H7 (cell line): ENCODE data around the gene SLC22A23. TPM values are rescaled to one million over a fixed set of nuclear protein-coding genes. Genes with fewer than 3 reads are reported as not detected.
A peak's percentile ranks its signal among the peaks of the same experiment; 100 is the strongest.

Experiments
- DNase-seq: peaks from one replicate; pipeline ENCODE4 v3.0.0; 2012
- H3K27me3 ChIP-seq: 2 replicates; pipeline ENCODE4 v1.6.0; 2011; ENCODE audit warnings: mild to moderate bottlenecking, low read length; ENCODE audit not compliant: control insufficient read depth, insufficient read depth
- H3K36me3 ChIP-seq: replicated peaks from 2 replicates; pipeline ENCODE4 v1.5.1; 2011; ENCODE audit warnings: low read length; ENCODE audit not compliant: control insufficient read depth, insufficient read depth
- H3K4me3 ChIP-seq: 2 replicates; pipeline ENCODE4 v1.5.1; 2011; ENCODE audit warnings: low read depth, mild to moderate bottlenecking, control low read depth, low read length, moderate library complexity; ENCODE audit not compliant: insufficient read depth
- total RNA-seq: library from RNA; depleted of rRNA; stranded (reverse); fragments of >200 nt; shearing (Covaris generic); gene quantifications from 2 replicates; pipeline ENCODE4 v1.2.3, GENCODE V29; 2014

SLC22A23 gene
- total RNA-seq, 1 experiment from 2014 or later = 14.6 TPM

- no peak overlapping the region for H3K4me3 ChIP-seq
Observed at GRCh38 chr6:3444276-3445088, 12.4 kb downstream of the SLC22A23 start.

GRCh38 chr6:3443221-3443515 is 13.7 kb downstream of the SLC22A23 start:
- DNase-seq = no peak
- Histone ChIP-seq H3K27me3 (no peaks in the 10 kb centered on the region), H3K36me3 (no peaks in the 10 kb centered on the region), H3K4me3 (no peak overlapping the region)

More at GRCh38 chr6:3444276-3445088, 12.4 kb downstream of the SLC22A23 start:
- Histone ChIP-seq H3K36me3 (no peaks in the 10 kb centered on the region), H3K27me3 (no peaks in the 10 kb centered on the region)
- peak; percentile 52 for DNase-seq

GRCh38 chr6:3442431-3443220 is 14.2 kb downstream of the SLC22A23 start:
- DNase-seq = no peak
- H3K36me3 ChIP-seq = no peaks in the 10 kb centered on the region
- H3K4me3 ChIP-seq = no peak overlapping the region
- H3K27me3 ChIP-seq = no peaks in the 10 kb centered on the region

GRCh38 chr6:3440911-3441310 is 15.9 kb downstream of the SLC22A23 start:
- Histone ChIP-seq H3K36me3 (no peaks in the 10 kb centered on the region), H3K4me3 (no peak overlapping the region), H3K27me3 (no peaks in the 10 kb centered on the region)
- DNase-seq = no peak

GRCh38 chr6:3439961-3440360 is 16.9 kb downstream of the SLC22A23 start:
- DNase-seq = no peak
- H3K36me3 ChIP-seq = no peaks in the 10 kb centered on the region
- no peak overlapping the region for H3K4me3 ChIP-seq
- no peaks in the 10 kb centered on the region for H3K27me3 ChIP-seq

GRCh38 chr6:3438190-3439167 is 18.4 kb downstream of the SLC22A23 start:
- Histone ChIP-seq H3K27me3 (no peaks in the 10 kb centered on the region), H3K4me3 (no peak overlapping the region), H3K36me3 (no peaks in the 10 kb centered on the region)
- DNase-seq = no peak

GRCh38 chr6:3433005-3433404 is 23.8 kb downstream of the SLC22A23 start:
- DNase-seq = no peak
- no peaks in the 10 kb centered on the region for H3K27me3 ChIP-seq
- no peaks in the 10 kb centered on the region for H3K36me3 ChIP-seq
- no peak overlapping the region for H3K4me3 ChIP-seq

- Histone ChIP-seq H3K36me3 (no peaks in the 10 kb centered on the region), H3K4me3 (no peak overlapping the region), H3K27me3 (no peaks in the 10 kb centered on the region)
- DNase-seq = no peak
Observed at GRCh38 chr6:3432416-3432815, 24.4 kb downstream of the SLC22A23 start.

- Histone ChIP-seq H3K4me3 (no peak overlapping the region), H3K27me3 (no peaks in the 10 kb centered on the region), H3K36me3 (no peaks in the 10 kb centered on the region)
- DNase-seq = no peak
Observed at GRCh38 chr6:3431994-3432393, 24.9 kb downstream of the SLC22A23 start.

GRCh38 chr6:3429211-3429610 is 27.6 kb downstream of the SLC22A23 start:
- no peak for DNase-seq
- H3K27me3 ChIP-seq = no peaks in the 10 kb centered on the region
- no peak overlapping the region for H3K4me3 ChIP-seq
- H3K36me3 ChIP-seq = no peaks in the 10 kb centered on the region

GRCh38 chr6:3428700-3429099 is 28.1 kb downstream of the SLC22A23 start:
- no peak for DNase-seq
- H3K4me3 ChIP-seq = no peak overlapping the region
- no peaks in the 10 kb centered on the region for H3K27me3 ChIP-seq
- no peaks in the 10 kb centered on the region for H3K36me3 ChIP-seq

GRCh38 chr6:3428247-3428646 is 28.6 kb downstream of the SLC22A23 start:
- Histone ChIP-seq H3K36me3 (no peaks in the 10 kb centered on the region), H3K4me3 (no peak overlapping the region), H3K27me3 (no peaks in the 10 kb centered on the region)
- no peak for DNase-seq

GRCh38 chr6:3427687-3428085 is 29.2 kb downstream of the SLC22A23 start:
- Histone ChIP-seq H3K4me3 (no peak overlapping the region), H3K36me3 (no peaks in the 10 kb centered on the region), H3K27me3 (no peaks in the 10 kb centered on the region)
- no peak for DNase-seq

GRCh38 chr6:3426927-3427686 is 29.7 kb downstream of the SLC22A23 start:
- H3K27me3 ChIP-seq = no peaks in the 10 kb centered on the region
- no peak overlapping the region for H3K4me3 ChIP-seq
- H3K36me3 ChIP-seq = no peaks in the 10 kb centered on the region
- DNase-seq = no peak
